ENCODE results near the gene TBC1D21. TPM values are rescaled to one million over a fixed set of nuclear protein-coding genes. Genes with fewer than 3 reads are reported as not detected.

The TBC1D21 gene
- total and polyA plus RNA-seq, 10 of the 15 experiments (the other 5 are each of a cell fraction or from before 2014, with no cell fraction given) = not detected

- no peak for TF ChIP-seq ZBTB33 (IDR thresholded peaks at IDR 0.05)
These were observed 2.5 kb upstream of the TBC1D21 start (continued) for GRCh38 chr15:73870700-73871408.

GRCh38 chr15:73872346-73872745 is 1.0 kb upstream of the TBC1D21 start:
- ChIA-PET POLR2A (no interaction called here), RAD21 (ENCODE audit: unreplicated experiment) (no interaction called here), SMC1A (ENCODE audit: uncharacterized antibody, unreplicated experiment) (interaction anchor here (2.1 to 3.0 kb wide), 2 partner anchors 11 to 36 kb away, joined by 5 to 43 read pairs; no protein-coding TSS in a partner anchor), CTCF (interaction anchor here (0.5 to 5.8 kb wide), 3 partner anchors 22 to 93 kb away, joined by 3 to 116 read pairs (median 3); no protein-coding TSS in a partner anchor)
- Histone ChIP-seq H4K20me1 (ENCODE audit: control insufficient read depth, insufficient read depth) (no peaks in the 10 kb centered on the region), H2AFZ (ENCODE audit: control insufficient read depth, low read depth, low read length) (no peak overlapping the region), H3K4me2 (ENCODE audit: control insufficient read depth, insufficient read depth) (no peak overlapping the region), H3K9me3 (replicated peaks; ENCODE audit: control insufficient read depth, insufficient read depth, low read length) (no peaks in the 10 kb centered on the region), H3K4me3 (no peak overlapping the region), H3K27me3 (replicated peaks in 1 of 2; ENCODE audit: control insufficient read depth in 2 of 2, insufficient read depth in 2 of 2, low read length in 1 of 2) (peaks cover 3 to 5% of the 10 kb centered on the region in 2 experiments; a peak in 3 of 4 replicates), H3K79me2 (ENCODE audit: control insufficient read depth, insufficient read depth, low read length) (no peaks in the 10 kb centered on the region), H3K4me1 (ENCODE audit: control insufficient read depth, insufficient read depth, low read length) (no peaks in the 10 kb centered on the region), H3K9ac (ENCODE audit: control insufficient read depth, insufficient read depth, low read length) (no peak overlapping the region), H3K27ac (ENCODE audit: control insufficient read depth, insufficient read depth) (no peak overlapping the region), H3K36me3 (ENCODE audit: control insufficient read depth in 2 of 2, insufficient read depth in 2 of 2, low read length in 1 of 2) (no peaks in the 10 kb centered on the region)
- in situ Hi-C loops (cut with MboI) = no loop called here
- WGBS (ENCODE audit: insufficient coverage, insufficient replicate concordance, low lambda C conversion rate, missing lambda C conversion rate) = 0% methylated on average over 5 of the region's 5 CpGs
- no peak for ATAC-seq
- no peak for TF ChIP-seq ELK1 (IDR thresholded peaks at IDR 0.05; ENCODE audit: low read depth, low read length)
- TF ChIP-seq ZNF207 (IDR thresholded peaks at IDR 0.05; ENCODE audit: borderline replicate concordance) = no peak
- no peak for TF ChIP-seq RB1 (IDR thresholded peaks at IDR 0.05; ENCODE audit: borderline replicate concordance)
- no peak for TF ChIP-seq ZBTB33 (IDR thresholded peaks at IDR 0.05)
- no peak for TF ChIP-seq ZBTB40 (IDR thresholded peaks at IDR 0.05; ENCODE audit: borderline replicate concordance)
- no peak for TF ChIP-seq CEBPB (IDR thresholded peaks at IDR 0.05; ENCODE audit: borderline replicate concordance in 1 of 2, low read depth in 2 of 2, low read length in 2 of 2)
- no peak for TF ChIP-seq POLR2AphosphoS5 (IDR thresholded peaks at IDR 0.05; ENCODE audit: low read length)
- no TSS peak for BruUV-seq (replicated peaks)
- no peak for FAIRE-seq
- DNase-seq (ENCODE audit: low read depth, low spot score) = no peak
- intact Hi-C loops (cut with micrococcal nuclease; ENCODE audit: unreplicated experiment) = no loop called here
